Kidney (tissue), 14 donors: ENCODE data around the gene JMJD4. TPM values are rescaled to one million over a fixed set of nuclear protein-coding genes. Genes with fewer than 3 reads are reported as not detected.

Source experiments
- DNase-seq, 5 donors: peaks; one replicate each; pipeline ENCODE4 v3.0.0-alpha.2; 2013 to 2020
- FAIRE-seq: peaks from 2 replicates; lab custom pipeline; 2012; peaks lifted over from hg19 to GRCh38; lab: Jason Lieb, UNC
- H3K27ac ChIP-seq, 2 donors: one replicate each; pipeline ENCODE4 v1.7.0; 2013; ENCODE audit warnings: low read depth in 2 of 2, low read length in 2 of 2, inconsistent platforms in 1 of 2
- H3K27me3 ChIP-seq: one replicate; pipeline ENCODE4 v1.7.1; 2013; ENCODE audit warnings: low read length, inconsistent platforms; ENCODE audit not compliant: control insufficient read depth, insufficient read depth
- H3K36me3 ChIP-seq, 3 donors: one replicate each; pipeline versions ENCODE4 v1.7.0 to v1.7.1; 2013; ENCODE audit warnings: low read length in 3 of 3, control low read depth in 1 of 3, inconsistent platforms in 1 of 3; ENCODE audit not compliant: insufficient read depth in 3 of 3, control insufficient read depth in 2 of 3
- H3K4me1 ChIP-seq, 3 donors: one replicate each; pipeline versions ENCODE4 v1.7.0 to v1.7.1; 2013; ENCODE audit warnings: low read length in 3 of 3, inconsistent platforms in 1 of 3, low read depth in 1 of 3; ENCODE audit not compliant: control insufficient read depth in 2 of 3, insufficient read depth in 2 of 3
- H3K4me3 ChIP-seq, 3 donors: one replicate each; pipeline versions ENCODE4 v1.7.0 to v1.8.1; 2013; ENCODE audit warnings: low read length in 3 of 3, control low read depth in 1 of 3, inconsistent platforms in 1 of 3
- H3K9ac ChIP-seq, 3 donors: one replicate each; pipeline versions ENCODE4 v1.7.0 to v1.7.1; 2013; ENCODE audit warnings: low read length in 3 of 3, control low read depth in 1 of 3, inconsistent platforms in 1 of 3
- H3K9me3 ChIP-seq, 3 donors: one replicate each; pipeline versions ENCODE4 v1.7.0 to v1.7.1; 2013; ENCODE audit warnings: low read length in 3 of 3, control low read depth in 1 of 3, inconsistent platforms in 1 of 3; ENCODE audit not compliant: control insufficient read depth in 2 of 3, insufficient read depth in 1 of 3
- CTCF ChIP-seq: IDR thresholded peaks from 3 replicates; pipeline ENCODE4 v1.5.1; 2012; ENCODE audit warnings: mild to moderate bottlenecking, moderate library complexity, borderline replicate concordance; ENCODE audit not compliant: insufficient read depth; ENCODE audit errors: extremely low read depth
- intact Hi-C: fragments of 100-400 bp; cut with DNase I; formaldehyde crosslinking; loops from one replicate; pipeline ENCODE4 v1.11.1; 2022
- polyA plus RNA-seq: library from polyadenylated mRNA; stranded (reverse); fragments of 350-450 nt; fragmentation: Illumina TruSeq; extraction: RNeasy Lipid Tissue Mini Kit (QIAGEN cat#74804); gene quantifications from one replicate; pipeline ENCODE4 v1.2.3, GENCODE V29; 2014; ENCODE audit warnings: low read depth, low replicate concordance; ENCODE audit not compliant: insufficient read depth
- total RNA-seq: library from RNA; stranded (reverse); fragmentation: NEBNext Ultra II Directional; extraction: Animal tissue kit (Norgen Biotek cat#: 25700); gene quantifications from one replicate; pipeline ENCODE4 v1.2.1, GENCODE V29; 2021
- donor health status: control.
- donor health status: control.
- donor health status: control.
- donor health status: control.
- donor health status: control.
- donor health status: DM: yes; HTN: yes; CAD: no.
- donor health status: Normal renal cell carcinoma (clear cell type).

JMJD4 gene
- total and polyA plus RNA-seq, 2 donors from 2014 or later = 12.6 to 15.9 TPM

- intact Hi-C loops = no loop called here
- Histone ChIP-seq H3K4me3 (no peak overlapping the region), H3K27me3 (no peaks in the 10 kb centered on the region), H3K36me3 (peaks cover 0 to 4% (median 0%) of the 10 kb centered on the region in 3 donors), H3K4me1 (peaks cover 0 to 33% (median 0%) of the 10 kb centered on the region in 3 donors), H3K27ac (no peak overlapping the region), H3K9me3 (no peaks in the 10 kb centered on the region), H3K9ac (no peak overlapping the region)
- peak in 1 of 5 donors; percentile 66 for DNase-seq
- no peak for FAIRE-seq
- TF ChIP-seq CTCF = no peak
These were observed 4.4 kb downstream of the JMJD4 start for GRCh38 chr1:227730630-227731151.

GRCh38 chr1:227729881-227730629 lies 5.0 kb downstream of the JMJD4 start:
- H3K4me3 ChIP-seq = no peak overlapping the region
- H3K4me1 ChIP-seq = peaks cover 0 to 33% (median 0%) of the 10 kb centered on the region in 3 donors
- H3K36me3 ChIP-seq = peaks cover 0 to 4% (median 0%) of the 10 kb centered on the region in 3 donors
- H3K27me3 ChIP-seq = no peaks in the 10 kb centered on the region
- no peak overlapping the region for H3K27ac ChIP-seq
- DNase-seq (peak in 4 of 5 donors; percentile 54 to 65 (median 62)), FAIRE-seq (no peak)
- TF ChIP-seq CTCF = peak; percentile 37
- H3K9me3 ChIP-seq = no peaks in the 10 kb centered on the region
- no peak overlapping the region for H3K9ac ChIP-seq
- intact Hi-C loops = no loop called here

- Histone ChIP-seq H3K9ac (peak overlapping the region in 1 of 3 donors; percentile 75), H3K27me3 (no peaks in the 10 kb centered on the region), H3K36me3 (peaks cover 0 to 4% (median 0%) of the 10 kb centered on the region in 3 donors), H3K27ac (peak overlapping the region; percentile 63 to 79), H3K4me1 (peaks cover 0 to 30% (median 0%) of the 10 kb centered on the region in 3 donors), H3K9me3 (no peaks in the 10 kb centered on the region), H3K4me3 (peak overlapping the region in 2 of 3 donors; percentile 79 to 81)
- DNase-seq (peak in 1 of 5 donors; percentile 63), FAIRE-seq (no peak)
- intact Hi-C loops = no loop called here
- no peak for TF ChIP-seq CTCF
These were observed 5.8 kb downstream of the JMJD4 start for GRCh38 chr1:227729144-227729880.
